HepG2 (cell line): ENCODE data around the gene MGLL.

Source experiments
- CBFB ChIP-seq: sonication (generic); formaldehyde crosslinking; IDR thresholded peaks from 2 replicates; pipeline ENCODE4 v1.4.0; 2020; ENCODE audit warnings: missing genetic modification reagents
- CTCF ChIP-seq: sonication (generic); formaldehyde crosslinking; IDR thresholded peaks from 2 replicates; pipeline ENCODE4 v1.5.0; 2020; ENCODE audit warnings: mild to moderate bottlenecking, missing genetic modification reagents, moderate library complexity
- EP300 ChIP-seq, 3 experiments: sonication (generic) in 1 of 3; formaldehyde crosslinking in 1 of 3; IDR thresholded peaks; 2 replicates each; pipeline versions ENCODE4 v1.5.1 to v1.6.1; 2011 to 2020; ENCODE audit warnings: low read depth in 2 of 3, low read length in 2 of 3, borderline replicate concordance in 1 of 3, improper control_type of control experiment in 1 of 3, mild to moderate bottlenecking in 1 of 3, missing genetic modification reagents in 1 of 3, moderate library complexity in 1 of 3
- FOXK1 ChIP-seq: sonication (generic); formaldehyde crosslinking; IDR thresholded peaks from 2 replicates; pipeline ENCODE4 v1.4.0; 2020; ENCODE audit warnings: low read depth, missing genetic modification reagents, borderline replicate concordance
- GABPA ChIP-seq, 2 experiments: IDR thresholded peaks; 2 replicates each; pipeline ENCODE4 v1.6.1; 2011 to 2016; ENCODE audit warnings: low read depth in 2 of 2, low read length in 1 of 2, missing biosample characterization in 1 of 2, missing genetic modification characterization in 1 of 2
- KDM5A ChIP-seq: fragments of 200-600 bp; sonication (generic); IDR thresholded peaks from 2 replicates; pipeline ENCODE4 v1.7.0; 2018; ENCODE audit warnings: antibody characterized with exemption, mild to moderate bottlenecking, low read length, borderline replicate concordance
- SIN3A ChIP-seq: IDR thresholded peaks from 2 replicates; pipeline ENCODE4 v1.6.1; 2011; ENCODE audit warnings: low read depth, mild to moderate bottlenecking, control low read depth, low read length, borderline replicate concordance
- ZNF432 ChIP-seq: sonication (generic); formaldehyde crosslinking; IDR thresholded peaks from 2 replicates; pipeline ENCODE4 v1.5.0; 2020; ENCODE audit warnings: missing genetic modification reagents, mild to moderate bottlenecking, borderline replicate concordance
- ZSCAN29 ChIP-seq: sonication (generic); formaldehyde crosslinking; conservative IDR thresholded peaks from 2 replicates; pipeline ENCODE4 v1.4.0; 2020; ENCODE audit warnings: mild to moderate bottlenecking, missing genetic modification reagents
- ZSCAN9 ChIP-seq: IDR thresholded peaks from 2 replicates; pipeline ENCODE4 v1.6.1; 2016; ENCODE audit warnings: borderline replicate concordance
- TF ChIP-seq, protein P1 (sequence below): sonication (generic); formaldehyde crosslinking; IDR thresholded peaks from 2 replicates; pipeline ENCODE4 v1.4.0; 2020; ENCODE audit warnings: missing genetic modification reagents
- TF ChIP-seq, protein P2 (sequence below): sonication (generic); formaldehyde crosslinking; IDR thresholded peaks from 2 replicates; pipeline ENCODE4 v1.8.1; 2023; ENCODE audit warnings: mild to moderate bottlenecking, inconsistent platforms, moderate library complexity, missing genetic modification reagents, borderline replicate concordance

- TF ChIP-seq CTCF (CRISPR knock-in tag) (no peak), GABPA (IDR thresholded peaks at IDR 0.05; ENCODE audit: low read depth, low read length) (no peak), GABPA (CRISPR knock-in tag; IDR thresholded peaks at IDR 0.05; ENCODE audit: low read depth) (no peak), ZSCAN9 (CRISPR knock-in tag) (no peak), SIN3A (no peak), EP300 (IDR thresholded peaks at IDR 0.05; ENCODE audit: low read depth in 2 of 2, low read length in 2 of 2) (no peak), EP300 (CRISPR knock-in tag; IDR thresholded peaks at IDR 0.05; ENCODE audit: borderline replicate concordance) (no peak), ZNF432 (CRISPR knock-in tag) (no peak), ZSCAN29 (CRISPR knock-in tag) (no peak), CBFB (CRISPR knock-in tag) (no peak), FOXK1 (CRISPR knock-in tag) (no peak), KDM5A (no peak)
- TF ChIP-seq, protein P1, sequence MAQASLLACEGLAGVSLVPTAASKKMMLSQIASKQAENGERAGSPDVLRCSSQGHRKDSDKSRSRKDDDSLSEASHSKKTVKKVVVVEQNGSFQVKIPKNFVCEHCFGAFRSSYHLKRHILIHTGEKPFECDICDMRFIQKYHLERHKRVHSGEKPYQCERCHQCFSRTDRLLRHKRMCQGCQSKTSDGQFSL (CRISPR knock-in tag): no peak
- TF ChIP-seq, protein P2, sequence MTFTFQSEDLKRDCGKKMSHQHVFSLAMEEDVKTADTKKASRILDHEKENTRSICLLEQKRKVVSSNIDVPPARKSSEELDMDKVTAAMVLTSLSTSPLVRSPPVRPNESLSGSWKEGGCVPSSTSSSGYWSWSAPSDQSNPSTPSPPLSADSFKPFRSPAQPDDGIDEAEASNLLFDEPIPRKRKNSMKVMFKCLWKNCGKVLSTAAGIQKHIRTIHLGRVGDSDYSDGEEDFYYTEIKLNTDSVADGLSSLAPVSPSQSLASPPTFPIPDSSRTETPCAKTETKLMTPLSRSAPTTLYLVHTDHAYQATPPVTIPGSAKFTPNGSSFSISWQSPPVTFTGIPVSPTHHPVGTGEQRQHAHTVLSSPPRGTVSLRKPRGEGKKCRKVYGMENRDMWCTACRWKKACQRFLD (CRISPR knock-in tag): no peak
Observed at GRCh38 chr3:127833281-127834032, 11.1 kb upstream of the MGLL start.
